SK-N-SH (cell line): Measurements from ENCODE around the gene MUSTN1. TPM values are rescaled to one million over a fixed set of nuclear protein-coding genes. Genes with fewer than 3 reads are reported as not detected.

Experiments used
- CTCF ChIA-PET: fragments of 300-600, 350-600 bp; formaldehyde crosslinking; extraction: SDS; loops from one replicate; lab custom pipeline; 2021; lab: Yijun Ruan, JAX
- POLR2A ChIA-PET: fragments of 350-600 bp; sonication (Branson Sonifier 250); formaldehyde crosslinking; extraction: SDS; loops from one replicate; lab custom pipeline; 2020; ENCODE audit warnings: antibody characterized with exemption, inconsistent platforms; lab: Yijun Ruan, JAX
- DNase-seq: peaks from one replicate; pipeline ENCODE4 v3.0.0; 2012
- H2AFZ ChIP-seq: fragments of 200-600 bp; sonication (generic); 2 replicates; pipeline ENCODE4 v1.8.1; 2016; ENCODE audit warnings: antibody characterized with exemption, mild to moderate bottlenecking, low read depth
- H3F3A ChIP-seq: fragments of 200-600 bp; sonication (generic); replicated peaks from 2 replicates; pipeline ENCODE3; 2016; ENCODE audit warnings: antibody characterized with exemption, mild to moderate bottlenecking; ENCODE audit not compliant: insufficient read depth
- H3K27ac ChIP-seq, 2 experiments: fragments of 200-500 bp in 1 of 2; fragments of 200-600 bp in 1 of 2; sonication (Bioruptor generic) in 1 of 2; sonication (generic), shearing (Covaris generic) in 1 of 2; 2 replicates each; pipeline versions ENCODE4 v1.5.1 to v1.6.1; 2014 to 2016; ENCODE audit warnings: low read depth in 2 of 2, inconsistent platforms in 1 of 2, low read length in 1 of 2, mild to moderate bottlenecking in 1 of 2, mixed read lengths in 1 of 2
- H3K27me3 ChIP-seq: fragments of 200-600 bp; sonication (generic), shearing (Covaris generic); 2 replicates; pipeline ENCODE4 v1.6.1; 2016; ENCODE audit warnings: mixed run types; ENCODE audit not compliant: insufficient read depth
- H3K36me3 ChIP-seq, 2 experiments: fragments of 200-500 bp in 1 of 2; fragments of 200-600 bp in 1 of 2; sonication (Bioruptor generic) in 1 of 2; sonication (generic) in 1 of 2; replicated peaks in 1 of 2; 2 replicates each; pipeline versions ENCODE3 to v1.5.1; 2014 to 2016; ENCODE audit warnings: low read length in 1 of 2, mild to moderate bottlenecking in 1 of 2; ENCODE audit not compliant: insufficient read depth in 2 of 2, control insufficient read depth in 1 of 2
- H3K4me1 ChIP-seq, 2 experiments: fragments of 200-500 bp in 1 of 2; fragments of 200-600 bp in 1 of 2; sonication (Bioruptor generic) in 1 of 2; sonication (generic), shearing (Covaris generic) in 1 of 2; 2 replicates each; pipeline versions ENCODE4 v1.5.1 to v1.6.1; 2014 to 2016; ENCODE audit warnings: low read depth in 1 of 2, low read length in 1 of 2, mixed run types in 1 of 2; ENCODE audit not compliant: insufficient read depth in 2 of 2, control insufficient read depth in 1 of 2
- H3K4me2 ChIP-seq: fragments of 200-600 bp; sonication (generic), shearing (Covaris generic); 2 replicates; pipeline ENCODE4 v1.6.1; 2017; ENCODE audit warnings: mixed run types
- H3K4me3 ChIP-seq, 2 experiments: fragments of 200-500 bp in 1 of 2; fragments of 200-600 bp in 1 of 2; sonication (Bioruptor generic) in 1 of 2; sonication (generic), shearing (Covaris generic) in 1 of 2; 2 replicates each; pipeline versions ENCODE4 v1.5.1 to v1.8.1; 2014 to 2016; ENCODE audit warnings: low read depth in 2 of 2, inconsistent platforms in 1 of 2, low read length in 1 of 2, mild to moderate bottlenecking in 1 of 2, mixed read lengths in 1 of 2, moderate library complexity in 1 of 2
- H3K79me2 ChIP-seq: fragments of 200-600 bp; sonication (generic); 2 replicates; pipeline ENCODE4 v1.8.1; 2017; ENCODE audit warnings: mild to moderate bottlenecking; ENCODE audit not compliant: insufficient read depth
- H3K9ac ChIP-seq: fragments of 200-600 bp; sonication (generic); 2 replicates; pipeline ENCODE4 v1.6.1; 2017; ENCODE audit warnings: mixed run types
- H3K9me2 ChIP-seq: fragments of 200-600 bp; sonication (generic); 2 replicates; pipeline ENCODE4 v1.6.1; 2017; ENCODE audit warnings: mixed run types
- H3K9me3 ChIP-seq: fragments of 200-600 bp; sonication (generic); 2 replicates; pipeline ENCODE4 v1.6.1; 2017; ENCODE audit warnings: mixed run types, mild to moderate bottlenecking, moderate library complexity
- H4K20me1 ChIP-seq: fragments of 200-600 bp; sonication (generic); 2 replicates; pipeline ENCODE4 v1.6.1; 2017; ENCODE audit warnings: mild to moderate bottlenecking, mixed run types; ENCODE audit not compliant: insufficient read depth
- CHD2 ChIP-seq: fragments of 150-350 bp; IDR thresholded peaks from 2 replicates; pipeline ENCODE4 v1.6.1; 2018; ENCODE audit warnings: low read length; ENCODE audit not compliant: partially characterized antibody
- ELF1 ChIP-seq: IDR thresholded peaks from 2 replicates; pipeline ENCODE4 v1.4.0; 2012
- EP300 ChIP-seq, 2 experiments: IDR thresholded peaks; 2 replicates each; pipeline versions ENCODE4 v1.4.0 to v1.6.1; 2012; ENCODE audit warnings: borderline replicate concordance in 1 of 2, low read depth in 1 of 2, low read length in 1 of 2
- FOSL2 ChIP-seq: IDR thresholded peaks from 2 replicates; pipeline ENCODE4 v1.4.0; 2012; ENCODE audit warnings: low read depth, mild to moderate bottlenecking, moderate library complexity, borderline replicate concordance
- FOXJ3 ChIP-seq: sonication (generic); formaldehyde crosslinking; IDR thresholded peaks from 2 replicates; pipeline ENCODE4 v1.5.1; 2020; ENCODE audit warnings: mild to moderate bottlenecking, missing genetic modification reagents
- GABPA ChIP-seq: IDR thresholded peaks from 2 replicates; pipeline ENCODE4 v1.4.0; 2012; ENCODE audit warnings: low read depth, mild to moderate bottlenecking
- NFIC ChIP-seq: IDR thresholded peaks from 2 replicates; pipeline ENCODE4 v1.4.0; 2012; ENCODE audit warnings: borderline replicate concordance
- NRF1 ChIP-seq: IDR thresholded peaks from 2 replicates; pipeline ENCODE4 v1.6.1; 2012; ENCODE audit warnings: low read depth, mild to moderate bottlenecking, low read length
- RAD21 ChIP-seq: IDR thresholded peaks from 2 replicates; pipeline ENCODE4 v1.6.1; 2012; ENCODE audit warnings: mild to moderate bottlenecking, low read length
- TAF1 ChIP-seq: IDR thresholded peaks from 2 replicates; pipeline ENCODE4 v1.6.1; 2012; ENCODE audit warnings: low read depth, mild to moderate bottlenecking, low read length, moderate library complexity, borderline replicate concordance
- TEAD4 ChIP-seq: IDR thresholded peaks from 2 replicates; pipeline ENCODE4 v1.4.0; 2012; ENCODE audit warnings: mild to moderate bottlenecking, borderline replicate concordance; ENCODE audit not compliant: insufficient read depth
- YY1 ChIP-seq: IDR thresholded peaks from 2 replicates; pipeline ENCODE4 v1.4.0; 2012; ENCODE audit warnings: low read depth, mild to moderate bottlenecking
- WGBS: methylation state at CpG from one replicate; pipeline ENCODE4 v1.1.6; 2017; ENCODE audit warnings: low lambda C conversion rate; 5-methylcytosine and 5-hydroxymethylcytosine counted together
- polyA plus RNA-seq, 3 experiments: library from polyadenylated mRNA; depleted of rRNA; stranded (reverse); fragments of >200 nt; gene quantifications; 2 replicates each; pipeline ENCODE4 v1.2.3, GENCODE V29; 2012
- TF ChIP-seq, protein P1 (sequence below): fragments of 150-350 bp; IDR thresholded peaks from 2 replicates; pipeline ENCODE4 v1.6.1; 2017; ENCODE audit warnings: antibody characterized with exemption, low read length, low read depth, borderline replicate concordance
- TF ChIP-seq, protein P2 (sequence below): fragments of 150-350 bp; IDR thresholded peaks from 2 replicates; pipeline ENCODE4 v1.6.1; 2016; ENCODE audit warnings: mild to moderate bottlenecking, low read depth, low read length
- TF ChIP-seq, protein P3 (sequence below): IDR thresholded peaks from 2 replicates; pipeline ENCODE4 v1.6.1; 2012; ENCODE audit warnings: mild to moderate bottlenecking, low read depth, low read length, moderate library complexity
- TF ChIP-seq, protein P4 (sequence below): IDR thresholded peaks from 2 replicates; pipeline ENCODE4 v1.4.0; 2012; ENCODE audit warnings: low read depth
- TF ChIP-seq, protein P5 (sequence below): IDR thresholded peaks from 2 replicates; pipeline ENCODE4; 2012
- TF ChIP-seq, protein P6 (sequence below): fragments of 200-600 bp; sonication (generic); IDR thresholded peaks from 2 replicates; pipeline ENCODE4 v1.6.1; 2017; ENCODE audit warnings: antibody characterized with exemption, mild to moderate bottlenecking, moderate library complexity

MUSTN1 gene
- polyA plus RNA-seq, 1 of the 3 experiments (the other 2 are of a cell fraction) = 0.54 TPM

DNA sequence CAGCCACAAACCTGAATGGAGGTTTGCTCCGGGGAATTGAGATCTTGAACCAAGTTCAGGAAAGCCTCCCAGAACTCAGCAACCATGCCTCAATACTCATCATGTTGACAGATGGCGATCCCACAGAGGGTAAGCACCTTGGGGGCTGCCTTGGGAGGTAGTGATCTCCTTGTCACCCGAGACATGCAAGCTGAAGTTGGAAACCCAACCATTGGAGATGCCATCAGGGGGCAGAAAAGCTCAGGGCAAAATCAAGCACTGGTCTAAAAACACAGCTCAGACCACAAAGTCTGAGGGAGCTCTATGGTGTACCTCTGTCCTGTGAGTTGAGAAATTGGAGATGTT, 51.6 kb downstream of the MUSTN1 start:
- Histone ChIP-seq H3K9me3 (no peaks in the 10 kb centered on the region), H3K27ac (no peak overlapping the region), H3K9me2 (no peaks in the 10 kb centered on the region), H3K4me1 (no peaks in the 10 kb centered on the region; a peak in 1 of 4 replicates), H4K20me1 (no peaks in the 10 kb centered on the region), H3K79me2 (no peaks in the 10 kb centered on the region), H3K9ac (no peak overlapping the region), H3K36me3 (no peaks in the 10 kb centered on the region), H3K27me3 (peaks cover 13% of the 10 kb centered on the region; the same call in 1 of the 2 replicates), H3F3A (no peaks in the 10 kb centered on the region), H2AFZ (no peak overlapping the region), H3K4me3 (no peak overlapping the region), H3K4me2 (no peak overlapping the region)
- WGBS = 64% methylated on average over 1 of the region's 3 CpGs
- ChIA-PET POLR2A (no interaction called here), CTCF (no interaction called here)
- TF ChIP-seq CHD2 (no peak), FOXJ3 (CRISPR knock-in tag) (no peak), NFIC (no peak), GABPA (no peak), TEAD4 (no peak), YY1 (no peak), EP300 (IDR thresholded peaks at IDR 0.05; ENCODE audit: borderline replicate concordance in 1 of 2, low read depth in 1 of 2, low read length in 1 of 2) (no peak), ELF1 (no peak), RAD21 (no peak), TAF1 (no peak), FOSL2 (no peak), NRF1 (no peak)
- TF ChIP-seq, protein P1, sequence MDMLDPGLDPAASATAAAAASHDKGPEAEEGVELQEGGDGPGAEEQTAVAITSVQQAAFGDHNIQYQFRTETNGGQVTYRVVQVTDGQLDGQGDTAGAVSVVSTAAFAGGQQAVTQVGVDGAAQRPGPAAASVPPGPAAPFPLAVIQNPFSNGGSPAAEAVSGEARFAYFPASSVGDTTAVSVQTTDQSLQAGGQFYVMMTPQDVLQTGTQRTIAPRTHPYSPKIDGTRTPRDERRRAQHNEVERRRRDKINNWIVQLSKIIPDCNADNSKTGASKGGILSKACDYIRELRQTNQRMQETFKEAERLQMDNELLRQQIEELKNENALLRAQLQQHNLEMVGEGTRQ = no peak
- TF ChIP-seq, protein P2, sequence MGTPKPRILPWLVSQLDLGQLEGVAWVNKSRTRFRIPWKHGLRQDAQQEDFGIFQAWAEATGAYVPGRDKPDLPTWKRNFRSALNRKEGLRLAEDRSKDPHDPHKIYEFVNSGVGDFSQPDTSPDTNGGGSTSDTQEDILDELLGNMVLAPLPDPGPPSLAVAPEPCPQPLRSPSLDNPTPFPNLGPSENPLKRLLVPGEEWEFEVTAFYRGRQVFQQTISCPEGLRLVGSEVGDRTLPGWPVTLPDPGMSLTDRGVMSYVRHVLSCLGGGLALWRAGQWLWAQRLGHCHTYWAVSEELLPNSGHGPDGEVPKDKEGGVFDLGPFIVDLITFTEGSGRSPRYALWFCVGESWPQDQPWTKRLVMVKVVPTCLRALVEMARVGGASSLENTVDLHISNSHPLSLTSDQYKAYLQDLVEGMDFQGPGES = no peak
- TF ChIP-seq, protein P3, sequence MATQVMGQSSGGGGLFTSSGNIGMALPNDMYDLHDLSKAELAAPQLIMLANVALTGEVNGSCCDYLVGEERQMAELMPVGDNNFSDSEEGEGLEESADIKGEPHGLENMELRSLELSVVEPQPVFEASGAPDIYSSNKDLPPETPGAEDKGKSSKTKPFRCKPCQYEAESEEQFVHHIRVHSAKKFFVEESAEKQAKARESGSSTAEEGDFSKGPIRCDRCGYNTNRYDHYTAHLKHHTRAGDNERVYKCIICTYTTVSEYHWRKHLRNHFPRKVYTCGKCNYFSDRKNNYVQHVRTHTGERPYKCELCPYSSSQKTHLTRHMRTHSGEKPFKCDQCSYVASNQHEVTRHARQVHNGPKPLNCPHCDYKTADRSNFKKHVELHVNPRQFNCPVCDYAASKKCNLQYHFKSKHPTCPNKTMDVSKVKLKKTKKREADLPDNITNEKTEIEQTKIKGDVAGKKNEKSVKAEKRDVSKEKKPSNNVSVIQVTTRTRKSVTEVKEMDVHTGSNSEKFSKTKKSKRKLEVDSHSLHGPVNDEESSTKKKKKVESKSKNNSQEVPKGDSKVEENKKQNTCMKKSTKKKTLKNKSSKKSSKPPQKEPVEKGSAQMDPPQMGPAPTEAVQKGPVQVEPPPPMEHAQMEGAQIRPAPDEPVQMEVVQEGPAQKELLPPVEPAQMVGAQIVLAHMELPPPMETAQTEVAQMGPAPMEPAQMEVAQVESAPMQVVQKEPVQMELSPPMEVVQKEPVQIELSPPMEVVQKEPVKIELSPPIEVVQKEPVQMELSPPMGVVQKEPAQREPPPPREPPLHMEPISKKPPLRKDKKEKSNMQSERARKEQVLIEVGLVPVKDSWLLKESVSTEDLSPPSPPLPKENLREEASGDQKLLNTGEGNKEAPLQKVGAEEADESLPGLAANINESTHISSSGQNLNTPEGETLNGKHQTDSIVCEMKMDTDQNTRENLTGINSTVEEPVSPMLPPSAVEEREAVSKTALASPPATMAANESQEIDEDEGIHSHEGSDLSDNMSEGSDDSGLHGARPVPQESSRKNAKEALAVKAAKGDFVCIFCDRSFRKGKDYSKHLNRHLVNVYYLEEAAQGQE = no peak
- TF ChIP-seq, protein P4, sequence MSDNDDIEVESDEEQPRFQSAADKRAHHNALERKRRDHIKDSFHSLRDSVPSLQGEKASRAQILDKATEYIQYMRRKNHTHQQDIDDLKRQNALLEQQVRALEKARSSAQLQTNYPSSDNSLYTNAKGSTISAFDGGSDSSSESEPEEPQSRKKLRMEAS = no peak
- TF ChIP-seq, protein P5, sequence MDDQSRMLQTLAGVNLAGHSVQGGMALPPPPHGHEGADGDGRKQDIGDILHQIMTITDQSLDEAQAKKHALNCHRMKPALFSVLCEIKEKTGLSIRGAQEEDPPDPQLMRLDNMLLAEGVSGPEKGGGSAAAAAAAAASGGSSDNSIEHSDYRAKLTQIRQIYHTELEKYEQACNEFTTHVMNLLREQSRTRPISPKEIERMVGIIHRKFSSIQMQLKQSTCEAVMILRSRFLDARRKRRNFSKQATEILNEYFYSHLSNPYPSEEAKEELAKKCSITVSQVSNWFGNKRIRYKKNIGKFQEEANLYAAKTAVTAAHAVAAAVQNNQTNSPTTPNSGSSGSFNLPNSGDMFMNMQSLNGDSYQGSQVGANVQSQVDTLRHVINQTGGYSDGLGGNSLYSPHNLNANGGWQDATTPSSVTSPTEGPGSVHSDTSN = no peak
- TF ChIP-seq, protein P6, sequence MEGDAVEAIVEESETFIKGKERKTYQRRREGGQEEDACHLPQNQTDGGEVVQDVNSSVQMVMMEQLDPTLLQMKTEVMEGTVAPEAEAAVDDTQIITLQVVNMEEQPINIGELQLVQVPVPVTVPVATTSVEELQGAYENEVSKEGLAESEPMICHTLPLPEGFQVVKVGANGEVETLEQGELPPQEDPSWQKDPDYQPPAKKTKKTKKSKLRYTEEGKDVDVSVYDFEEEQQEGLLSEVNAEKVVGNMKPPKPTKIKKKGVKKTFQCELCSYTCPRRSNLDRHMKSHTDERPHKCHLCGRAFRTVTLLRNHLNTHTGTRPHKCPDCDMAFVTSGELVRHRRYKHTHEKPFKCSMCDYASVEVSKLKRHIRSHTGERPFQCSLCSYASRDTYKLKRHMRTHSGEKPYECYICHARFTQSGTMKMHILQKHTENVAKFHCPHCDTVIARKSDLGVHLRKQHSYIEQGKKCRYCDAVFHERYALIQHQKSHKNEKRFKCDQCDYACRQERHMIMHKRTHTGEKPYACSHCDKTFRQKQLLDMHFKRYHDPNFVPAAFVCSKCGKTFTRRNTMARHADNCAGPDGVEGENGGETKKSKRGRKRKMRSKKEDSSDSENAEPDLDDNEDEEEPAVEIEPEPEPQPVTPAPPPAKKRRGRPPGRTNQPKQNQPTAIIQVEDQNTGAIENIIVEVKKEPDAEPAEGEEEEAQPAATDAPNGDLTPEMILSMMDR = no peak
- no peak for DNase-seq
